ENCODE results near the gene ZBTB46.

DNA sequence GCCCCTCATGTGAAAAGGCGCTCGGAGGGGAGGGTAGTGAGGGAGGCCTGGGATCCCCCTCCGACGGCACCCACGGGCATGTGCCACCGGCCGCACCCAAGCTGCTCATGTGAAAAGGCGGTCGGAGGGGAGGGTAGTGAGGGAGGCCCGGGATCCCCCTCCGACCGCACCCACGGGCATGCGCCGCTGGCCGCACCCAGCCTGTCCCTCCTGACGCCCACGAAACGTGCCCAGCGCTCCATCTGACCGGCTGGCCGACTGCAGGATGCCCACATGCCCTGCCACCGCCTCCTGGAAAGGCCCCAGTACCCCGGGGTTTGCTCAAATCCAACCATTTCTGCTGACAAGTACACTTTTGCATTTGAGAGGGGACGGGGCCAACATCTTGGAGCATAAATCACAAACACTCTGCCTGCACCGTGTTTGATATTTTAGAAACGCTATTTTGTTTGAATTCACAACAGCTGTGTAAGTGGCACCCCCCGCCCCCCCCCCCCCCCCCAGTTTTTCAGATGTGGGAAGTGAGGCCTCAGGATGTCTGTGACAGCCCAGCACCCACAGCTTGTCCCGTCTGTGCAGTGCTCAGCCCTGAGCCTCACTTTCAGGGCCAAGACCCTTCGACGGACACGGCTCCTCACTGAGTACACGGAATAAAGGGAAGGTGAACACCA, 57.4 kb downstream of the ZBTB46 start:
- TF ChIP-seq EP300 (IDR thresholded peaks at IDR 0.05) (no peak), CTCF (IDR thresholded peaks at IDR 0.05) (no peak), POLR2A (IDR thresholded peaks at IDR 0.05) (no peak)

All from tibial nerve (tissue), 4 donors.